Measurements from ENCODE around the gene CEMIP.

The CEMIP gene

GRCh38 chr15:80895091-80895490 is 115.9 kb downstream of the CEMIP start:
- no peaks in the 10 kb centered on the region; a peak in 1 of 3 replicates for H3K36me3 ChIP-seq (ENCODE audit: control insufficient read depth in 2 of 2, insufficient read depth in 1 of 2, low read length in 2 of 2)
- POLR2A ChIA-PET, result no interaction called here
- H3K9me3 ChIP-seq (ENCODE audit: control insufficient read depth, insufficient read depth, low read depth, low read length), result no peaks in the 10 kb centered on the region
- H3K4me3 ChIP-seq (ENCODE audit: low read depth, low read length), result no peak overlapping the region
- CTCF ChIA-PET, result no interaction called here
- H3K27ac ChIP-seq (ENCODE audit: extremely low read depth, low read depth, low read length), result no peak overlapping the region
- H3K4me1 ChIP-seq (ENCODE audit: control insufficient read depth, insufficient read depth, low read length), result no peaks in the 10 kb centered on the region
- TF ChIP-seq ZNF704 (tag by site-specific recombination; IDR thresholded peaks at IDR 0.05) (no peak), ZNF777 (tag by site-specific recombination; IDR thresholded peaks at IDR 0.05; ENCODE audit: borderline replicate concordance) (no peak), ZNF530 (tag by site-specific recombination; IDR thresholded peaks at IDR 0.05; ENCODE audit: low read depth) (no peak), ZNF292 (tag by site-specific recombination; IDR thresholded peaks at IDR 0.05; ENCODE audit: borderline replicate concordance, low read depth) (no peak), ZFP41 (tag by site-specific recombination; IDR thresholded peaks at IDR 0.05; ENCODE audit: borderline replicate concordance) (no peak), ZNF785 (tag by site-specific recombination; IDR thresholded peaks at IDR 0.05) (no peak), ZNF48 (tag by site-specific recombination; IDR thresholded peaks at IDR 0.05) (no peak), ZNF223 (tag by site-specific recombination; IDR thresholded peaks at IDR 0.05) (no peak), ZNF404 (tag by site-specific recombination; IDR thresholded peaks at IDR 0.05) (no peak), ZNF132 (tag by site-specific recombination; IDR thresholded peaks at IDR 0.05; ENCODE audit: borderline replicate concordance) (no peak), GFI1B (tag by site-specific recombination; IDR thresholded peaks at IDR 0.05) (no peak), ZNF843 (tag by site-specific recombination; IDR thresholded peaks at IDR 0.05) (no peak), ZNF692 (tag by site-specific recombination; IDR thresholded peaks at IDR 0.05) (no peak), ZSCAN16 (tag by site-specific recombination; IDR thresholded peaks at IDR 0.05) (no peak), RBAK (tag by site-specific recombination; IDR thresholded peaks at IDR 0.05) (no peak), ZNF585B (tag by site-specific recombination; IDR thresholded peaks at IDR 0.05) (no peak)
- TF ChIP-seq, protein P1, sequence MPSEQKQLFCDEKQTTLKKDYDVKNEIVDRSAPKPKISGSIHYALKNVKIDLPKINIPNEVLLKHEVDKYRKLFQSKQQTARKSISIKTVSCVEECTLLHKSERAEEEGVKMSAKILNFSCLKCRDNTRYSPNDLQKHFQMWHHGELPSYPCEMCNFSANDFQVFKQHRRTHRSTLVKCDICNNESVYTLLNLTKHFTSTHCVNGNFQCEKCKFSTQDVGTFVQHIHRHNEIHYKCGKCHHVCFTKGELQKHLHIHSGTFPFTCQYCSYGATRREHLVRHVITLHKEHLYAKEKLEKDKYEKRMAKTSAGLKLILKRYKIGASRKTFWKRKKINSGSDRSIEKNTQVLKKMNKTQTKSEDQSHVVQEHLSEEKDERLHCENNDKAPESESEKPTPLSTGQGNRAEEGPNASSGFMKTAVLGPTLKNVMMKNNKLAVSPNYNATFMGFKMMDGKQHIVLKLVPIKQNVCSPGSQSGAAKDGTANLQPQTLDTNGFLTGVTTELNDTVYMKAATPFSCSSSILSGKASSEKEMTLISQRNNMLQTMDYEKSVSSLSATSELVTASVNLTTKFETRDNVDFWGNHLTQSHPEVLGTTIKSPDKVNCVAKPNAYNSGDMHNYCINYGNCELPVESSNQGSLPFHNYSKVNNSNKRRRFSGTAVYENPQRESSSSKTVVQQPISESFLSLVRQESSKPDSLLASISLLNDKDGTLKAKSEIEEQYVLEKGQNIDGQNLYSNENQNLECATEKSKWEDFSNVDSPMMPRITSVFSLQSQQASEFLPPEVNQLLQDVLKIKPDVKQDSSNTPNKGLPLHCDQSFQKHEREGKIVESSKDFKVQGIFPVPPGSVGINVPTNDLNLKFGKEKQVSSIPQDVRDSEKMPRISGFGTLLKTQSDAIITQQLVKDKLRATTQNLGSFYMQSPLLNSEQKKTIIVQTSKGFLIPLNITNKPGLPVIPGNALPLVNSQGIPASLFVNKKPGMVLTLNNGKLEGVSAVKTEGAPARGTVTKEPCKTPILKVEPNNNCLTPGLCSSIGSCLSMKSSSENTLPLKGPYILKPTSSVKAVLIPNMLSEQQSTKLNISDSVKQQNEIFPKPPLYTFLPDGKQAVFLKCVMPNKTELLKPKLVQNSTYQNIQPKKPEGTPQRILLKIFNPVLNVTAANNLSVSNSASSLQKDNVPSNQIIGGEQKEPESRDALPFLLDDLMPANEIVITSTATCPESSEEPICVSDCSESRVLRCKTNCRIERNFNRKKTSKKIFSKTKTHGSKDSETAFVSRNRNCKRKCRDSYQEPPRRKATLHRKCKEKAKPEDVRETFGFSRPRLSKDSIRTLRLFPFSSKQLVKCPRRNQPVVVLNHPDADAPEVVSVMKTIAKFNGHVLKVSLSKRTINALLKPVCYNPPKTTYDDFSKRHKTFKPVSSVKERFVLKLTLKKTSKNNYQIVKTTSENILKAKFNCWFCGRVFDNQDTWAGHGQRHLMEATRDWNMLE (tag by site-specific recombination; conservative IDR thresholded peaks at IDR 0.05; ENCODE audit: low read depth), result no peak
- TF ChIP-seq, protein P2, sequence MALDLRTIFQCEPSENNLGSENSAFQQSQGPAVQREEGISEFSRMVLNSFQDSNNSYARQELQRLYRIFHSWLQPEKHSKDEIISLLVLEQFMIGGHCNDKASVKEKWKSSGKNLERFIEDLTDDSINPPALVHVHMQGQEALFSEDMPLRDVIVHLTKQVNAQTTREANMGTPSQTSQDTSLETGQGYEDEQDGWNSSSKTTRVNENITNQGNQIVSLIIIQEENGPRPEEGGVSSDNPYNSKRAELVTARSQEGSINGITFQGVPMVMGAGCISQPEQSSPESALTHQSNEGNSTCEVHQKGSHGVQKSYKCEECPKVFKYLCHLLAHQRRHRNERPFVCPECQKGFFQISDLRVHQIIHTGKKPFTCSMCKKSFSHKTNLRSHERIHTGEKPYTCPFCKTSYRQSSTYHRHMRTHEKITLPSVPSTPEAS (tag by site-specific recombination; IDR thresholded peaks at IDR 0.05), result no peak
- TF ChIP-seq, protein P3, sequence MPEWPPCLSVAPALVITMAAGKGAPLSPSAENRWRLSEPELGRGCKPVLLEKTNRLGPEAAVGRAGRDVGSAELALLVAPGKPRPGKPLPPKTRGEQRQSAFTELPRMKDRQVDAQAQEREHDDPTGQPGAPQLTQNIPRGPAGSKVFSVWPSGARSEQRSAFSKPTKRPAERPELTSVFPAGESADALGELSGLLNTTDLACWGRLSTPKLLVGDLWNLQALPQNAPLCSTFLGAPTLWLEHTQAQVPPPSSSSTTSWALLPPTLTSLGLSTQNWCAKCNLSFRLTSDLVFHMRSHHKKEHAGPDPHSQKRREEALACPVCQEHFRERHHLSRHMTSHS (tag by site-specific recombination; IDR thresholded peaks at IDR 0.05), result no peak

Data from HEK293 (cell line).